ENCODE data around the gene RCAN1.

Gene RCAN1

DNA sequence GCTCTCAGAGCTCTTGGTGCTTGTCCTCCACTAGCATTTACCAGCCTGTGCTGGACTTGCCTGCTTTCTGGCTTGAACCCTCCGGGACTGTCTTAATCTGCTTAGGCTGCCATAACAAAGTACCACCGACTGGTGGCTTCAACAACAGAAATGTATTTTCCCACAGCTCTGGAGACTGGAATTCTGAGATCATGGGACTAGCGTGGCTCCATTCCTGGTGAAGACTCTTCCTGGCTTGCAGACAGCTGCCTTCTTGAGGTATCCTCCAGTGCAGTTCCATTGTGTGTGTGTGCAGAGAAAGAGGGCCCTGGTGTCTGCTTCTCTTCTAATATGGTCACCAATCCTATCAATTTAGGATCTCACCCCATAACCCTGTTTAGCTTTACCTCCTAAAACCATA lies 22.0 kb upstream of the RCAN1 start (continued):
- TF ChIP-seq ZNF184 (tag by site-specific recombination; IDR thresholded peaks at IDR 0.05) (no peak), ZSCAN16 (tag by site-specific recombination; IDR thresholded peaks at IDR 0.05) (no peak), ZNF324 (tag by site-specific recombination; IDR thresholded peaks at IDR 0.05) (no peak), ZNF610 (tag by site-specific recombination; IDR thresholded peaks at IDR 0.05; ENCODE audit: borderline replicate concordance) (no peak), ZNF146 (tag by site-specific recombination; IDR thresholded peaks at IDR 0.05) (no peak), ZBTB17 (tag by site-specific recombination; IDR thresholded peaks at IDR 0.05) (no peak)

- Histone ChIP-seq H3K36me3 (ENCODE audit: control insufficient read depth in 2 of 2, insufficient read depth in 1 of 2, low read length in 2 of 2) (no peaks in the 10 kb centered on the region), H3K9me3 (ENCODE audit: control insufficient read depth, insufficient read depth, low read depth, low read length) (no peaks in the 10 kb centered on the region), H3K4me3 (ENCODE audit: low read depth, low read length) (no peak overlapping the region), H3K4me1 (ENCODE audit: control insufficient read depth, insufficient read depth, low read length) (no peaks in the 10 kb centered on the region), H3K27ac (ENCODE audit: extremely low read depth, low read depth, low read length) (no peak overlapping the region)
- TF ChIP-seq, protein P1, sequence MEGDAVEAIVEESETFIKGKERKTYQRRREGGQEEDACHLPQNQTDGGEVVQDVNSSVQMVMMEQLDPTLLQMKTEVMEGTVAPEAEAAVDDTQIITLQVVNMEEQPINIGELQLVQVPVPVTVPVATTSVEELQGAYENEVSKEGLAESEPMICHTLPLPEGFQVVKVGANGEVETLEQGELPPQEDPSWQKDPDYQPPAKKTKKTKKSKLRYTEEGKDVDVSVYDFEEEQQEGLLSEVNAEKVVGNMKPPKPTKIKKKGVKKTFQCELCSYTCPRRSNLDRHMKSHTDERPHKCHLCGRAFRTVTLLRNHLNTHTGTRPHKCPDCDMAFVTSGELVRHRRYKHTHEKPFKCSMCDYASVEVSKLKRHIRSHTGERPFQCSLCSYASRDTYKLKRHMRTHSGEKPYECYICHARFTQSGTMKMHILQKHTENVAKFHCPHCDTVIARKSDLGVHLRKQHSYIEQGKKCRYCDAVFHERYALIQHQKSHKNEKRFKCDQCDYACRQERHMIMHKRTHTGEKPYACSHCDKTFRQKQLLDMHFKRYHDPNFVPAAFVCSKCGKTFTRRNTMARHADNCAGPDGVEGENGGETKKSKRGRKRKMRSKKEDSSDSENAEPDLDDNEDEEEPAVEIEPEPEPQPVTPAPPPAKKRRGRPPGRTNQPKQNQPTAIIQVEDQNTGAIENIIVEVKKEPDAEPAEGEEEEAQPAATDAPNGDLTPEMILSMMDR (tag by site-specific recombination; IDR thresholded peaks at IDR 0.05), result 0 out of 2 replicates have a peak, but pooled peaks have one; percentile 20
- TF ChIP-seq EGR2 (tag by site-specific recombination; IDR thresholded peaks at IDR 0.05; ENCODE audit: low read depth), result peak; percentile 22; the same call in 1 of the 2 replicates
- TF ChIP-seq, protein P2, sequence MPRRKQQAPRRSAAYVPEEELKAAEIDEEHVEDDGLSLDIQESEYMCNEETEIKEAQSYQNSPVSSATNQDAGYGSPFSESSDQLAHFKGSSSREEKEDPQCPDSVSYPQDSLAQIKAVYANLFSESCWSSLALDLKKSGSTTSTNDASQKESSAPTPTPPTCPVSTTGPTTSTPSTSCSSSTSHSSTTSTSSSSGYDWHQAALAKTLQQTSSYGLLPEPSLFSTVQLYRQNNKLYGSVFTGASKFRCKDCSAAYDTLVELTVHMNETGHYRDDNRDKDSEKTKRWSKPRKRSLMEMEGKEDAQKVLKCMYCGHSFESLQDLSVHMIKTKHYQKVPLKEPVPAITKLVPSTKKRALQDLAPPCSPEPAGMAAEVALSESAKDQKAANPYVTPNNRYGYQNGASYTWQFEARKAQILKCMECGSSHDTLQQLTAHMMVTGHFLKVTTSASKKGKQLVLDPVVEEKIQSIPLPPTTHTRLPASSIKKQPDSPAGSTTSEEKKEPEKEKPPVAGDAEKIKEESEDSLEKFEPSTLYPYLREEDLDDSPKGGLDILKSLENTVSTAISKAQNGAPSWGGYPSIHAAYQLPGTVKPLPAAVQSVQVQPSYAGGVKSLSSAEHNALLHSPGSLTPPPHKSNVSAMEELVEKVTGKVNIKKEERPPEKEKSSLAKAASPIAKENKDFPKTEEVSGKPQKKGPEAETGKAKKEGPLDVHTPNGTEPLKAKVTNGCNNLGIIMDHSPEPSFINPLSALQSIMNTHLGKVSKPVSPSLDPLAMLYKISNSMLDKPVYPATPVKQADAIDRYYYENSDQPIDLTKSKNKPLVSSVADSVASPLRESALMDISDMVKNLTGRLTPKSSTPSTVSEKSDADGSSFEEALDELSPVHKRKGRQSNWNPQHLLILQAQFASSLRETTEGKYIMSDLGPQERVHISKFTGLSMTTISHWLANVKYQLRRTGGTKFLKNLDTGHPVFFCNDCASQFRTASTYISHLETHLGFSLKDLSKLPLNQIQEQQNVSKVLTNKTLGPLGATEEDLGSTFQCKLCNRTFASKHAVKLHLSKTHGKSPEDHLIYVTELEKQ (tag by site-specific recombination; IDR thresholded peaks at IDR 0.05; ENCODE audit: borderline replicate concordance), result no peak
- TF ChIP-seq ZBTB6 (tag by site-specific recombination; IDR thresholded peaks at IDR 0.05), result no peak
- TF ChIP-seq ZFHX2 (tag by site-specific recombination; conservative IDR thresholded peaks at IDR 0.05), result peak; percentile 26; the same call in 1 of the 2 replicates
- no peak for TF ChIP-seq ZXDB (tag by site-specific recombination; IDR thresholded peaks at IDR 0.05)
- TF ChIP-seq ZNF529 (tag by site-specific recombination; IDR thresholded peaks at IDR 0.05; ENCODE audit: insufficient replicate concordance), result no peak
- TF ChIP-seq ZNF645 (tag by site-specific recombination; IDR thresholded peaks at IDR 0.05), result no peak
- no peak for TF ChIP-seq ZNF26 (tag by site-specific recombination; IDR thresholded peaks at IDR 0.05)
- CTCF ChIA-PET, result interaction anchor here (0.6 to 1.5 kb wide), 3 partner anchors 15 to 413 kb away, joined by 4 read pairs; no protein-coding TSS in a partner anchor
- POLR2A ChIA-PET, result interaction anchor here (0.5 kb wide), 1 partner anchor 125 kb away, joined by 8 read pairs; no protein-coding TSS in a partner anchor
Measured at GRCh38 chr21:34635307-34635706, 20.4 kb upstream of the RCAN1 start.
